Sigmoid colon (tissue), 4 donors: ENCODE results near the gene ADCY3.

Experiments used
- CTCF ChIP-seq, 4 experiments: fragments of 450-650 bp in 3 of 4; fragments of 200-600 bp in 1 of 4; IDR thresholded peaks; one replicate each; pipeline ENCODE4 v1.5.1; 2016 to 2019; ENCODE audit warnings: antibody characterized with exemption in 4 of 4, mild to moderate bottlenecking in 3 of 4, moderate library complexity in 2 of 4
- EP300 ChIP-seq, 4 donors: sonication (generic); formaldehyde crosslinking; IDR thresholded peaks; one replicate each; pipeline ENCODE4 v1.6.1; 2017; ENCODE audit warnings: antibody characterized with exemption in 4 of 4
- POLR2A ChIP-seq, 2 donors: fragments of 450-650 bp; IDR thresholded peaks; one replicate each; pipeline ENCODE4 v1.6.1; 2016; ENCODE audit warnings: antibody characterized with exemption in 2 of 2, mild to moderate bottlenecking in 2 of 2, moderate library complexity in 2 of 2

DNA sequence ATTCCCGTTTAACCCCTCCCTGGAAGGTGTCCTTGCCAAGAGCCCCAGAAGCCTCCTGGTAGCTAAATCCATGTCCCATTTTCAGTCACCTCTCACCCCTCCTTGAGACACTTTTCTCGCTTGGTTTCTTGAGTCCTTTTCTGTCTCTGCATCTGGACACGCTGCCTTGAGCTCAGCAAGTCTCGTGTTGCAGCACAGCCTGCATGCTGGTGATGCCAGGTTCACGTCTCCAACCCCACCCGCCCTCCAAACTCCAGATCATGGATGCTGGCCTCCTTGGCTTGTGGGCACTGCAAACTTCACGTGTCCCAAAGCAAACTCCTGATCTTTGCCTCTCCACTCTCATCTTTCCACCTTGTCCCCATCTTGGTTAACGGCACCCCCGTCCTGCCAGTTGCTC, 87.5 kb downstream of the ADCY3 start:
- TF ChIP-seq CTCF (IDR thresholded peaks at IDR 0.05) (no peak), POLR2A (IDR thresholded peaks at IDR 0.05) (no peak), EP300 (IDR thresholded peaks at IDR 0.05) (no peak)
